Tibial artery (tissue), 4 donors: ENCODE data around the gene SEPTIN2.

Experiments used
- DNase-seq, 2 donors: peaks; one replicate each; pipeline ENCODE4 v3.0.0-alpha.2; 2019
- H3K27ac ChIP-seq, 2 donors: fragments of 200-600 bp; sonication (generic) in 1 of 2; 1 replicate in 1 of 2; 2 replicates in 1 of 2; pipeline ENCODE4 v1.5.1; 2018 to 2019; ENCODE audit warnings: mild to moderate bottlenecking in 1 of 2
- H3K27me3 ChIP-seq, 2 donors: fragments of 200-600 bp; sonication (generic) in 1 of 2; one replicate each; pipeline versions ENCODE4 v1.5.1 to v1.6.0; 2016 to 2019
- H3K36me3 ChIP-seq, 3 donors: fragments of 200-600 bp; sonication (generic) in 2 of 3; one replicate each; pipeline ENCODE4 v1.5.1; 2016 to 2019; ENCODE audit warnings: mild to moderate bottlenecking in 2 of 3
- H3K4me1 ChIP-seq, 4 donors: fragments of 200-600 bp; sonication (generic) in 2 of 4; 1 replicate in 3 of 4; 2 replicates in 1 of 4; pipeline ENCODE4 v1.5.1; 2016 to 2019
- H3K4me3 ChIP-seq, 2 donors: fragments of 200-600 bp; sonication (generic) in 1 of 2; 1 replicate in 1 of 2; 2 replicates in 1 of 2; pipeline ENCODE4 v1.5.1; 2018 to 2019; ENCODE audit warnings: mild to moderate bottlenecking in 2 of 2
- H3K9me3 ChIP-seq, 3 donors: fragments of 200-600 bp; sonication (generic) in 1 of 3; one replicate each; pipeline ENCODE4 v1.5.1; 2016 to 2019
- CTCF ChIP-seq, 2 experiments: fragments of 200-600 bp in 1 of 2; fragments of 450-650 bp in 1 of 2; IDR thresholded peaks; one replicate each; pipeline ENCODE4 v1.5.1; 2017 to 2019; ENCODE audit warnings: antibody characterized with exemption in 2 of 2, mild to moderate bottlenecking in 1 of 2, moderate library complexity in 1 of 2
- intact Hi-C: fragments of 100-400 bp; cut with DNase I; formaldehyde crosslinking; loops from one replicate; pipeline ENCODE4 v1.15.0; 2023; ENCODE audit warnings: low total_unique reads

Gene SEPTIN2

GRCh38 chr2:241279828-241280227 is 35.9 kb upstream of the SEPTIN2 start:
- no peaks in the 10 kb centered on the region for H3K4me1 ChIP-seq
- H3K27me3 ChIP-seq = no peaks in the 10 kb centered on the region
- H3K27ac ChIP-seq = no peak overlapping the region
- no peak overlapping the region for H3K4me3 ChIP-seq
- intact Hi-C loops = no loop called here
- DNase-seq = no peak
- TF ChIP-seq CTCF (IDR thresholded peaks at IDR 0.05) = no peak
- H3K9me3 ChIP-seq = no peaks in the 10 kb centered on the region
- no peaks in the 10 kb centered on the region for H3K36me3 ChIP-seq

GRCh38 chr2:241280291-241280690 is 35.4 kb upstream of the SEPTIN2 start:
- no peak for TF ChIP-seq CTCF (IDR thresholded peaks at IDR 0.05)
- Histone ChIP-seq H3K27ac (no peak overlapping the region), H3K4me3 (no peak overlapping the region), H3K4me1 (no peaks in the 10 kb centered on the region), H3K9me3 (no peaks in the 10 kb centered on the region), H3K27me3 (no peaks in the 10 kb centered on the region), H3K36me3 (no peaks in the 10 kb centered on the region)
- no peak for DNase-seq
- intact Hi-C loops = no loop called here

GRCh38 chr2:241282555-241282954 is 33.2 kb upstream of the SEPTIN2 start:
- H3K27me3 ChIP-seq = no peaks in the 10 kb centered on the region
- H3K9me3 ChIP-seq = no peaks in the 10 kb centered on the region
- no peak for DNase-seq
- TF ChIP-seq CTCF (IDR thresholded peaks at IDR 0.05) = no peak
- no peaks in the 10 kb centered on the region for H3K4me1 ChIP-seq
- H3K4me3 ChIP-seq = no peak overlapping the region
- H3K27ac ChIP-seq = no peak overlapping the region
- no peaks in the 10 kb centered on the region for H3K36me3 ChIP-seq
- intact Hi-C loops = no loop called here

GRCh38 chr2:241285596-241285995 is 30.1 kb upstream of the SEPTIN2 start:
- H3K27ac ChIP-seq = no peak overlapping the region
- H3K36me3 ChIP-seq = no peaks in the 10 kb centered on the region
- no peaks in the 10 kb centered on the region for H3K4me1 ChIP-seq
- H3K4me3 ChIP-seq = no peak overlapping the region
- intact Hi-C loops = no loop called here
- TF ChIP-seq CTCF (IDR thresholded peaks at IDR 0.05) = no peak
- no peak for DNase-seq
- H3K27me3 ChIP-seq = no peaks in the 10 kb centered on the region
- no peaks in the 10 kb centered on the region for H3K9me3 ChIP-seq

- intact Hi-C loops = no loop called here
- Histone ChIP-seq H3K36me3 (no peaks in the 10 kb centered on the region), H3K27ac (no peak overlapping the region), H3K9me3 (no peaks in the 10 kb centered on the region), H3K27me3 (no peaks in the 10 kb centered on the region), H3K4me3 (no peak overlapping the region), H3K4me1 (no peaks in the 10 kb centered on the region)
- TF ChIP-seq CTCF (IDR thresholded peaks at IDR 0.05) = no peak
- DNase-seq = no peak
Measured at GRCh38 chr2:241286348-241287090, 29.2 kb upstream of the SEPTIN2 start.
